ENCODE results near the gene FGD2. TPM values are rescaled to one million over a fixed set of nuclear protein-coding genes. Genes with fewer than 3 reads are reported as not detected.
A peak's percentile ranks its signal among the peaks of the same experiment; 100 is the strongest.

FGD2 gene
- total RNA-seq, 2 experiments from 2014 or later, result 1.5 to 2.1 TPM

DNA sequence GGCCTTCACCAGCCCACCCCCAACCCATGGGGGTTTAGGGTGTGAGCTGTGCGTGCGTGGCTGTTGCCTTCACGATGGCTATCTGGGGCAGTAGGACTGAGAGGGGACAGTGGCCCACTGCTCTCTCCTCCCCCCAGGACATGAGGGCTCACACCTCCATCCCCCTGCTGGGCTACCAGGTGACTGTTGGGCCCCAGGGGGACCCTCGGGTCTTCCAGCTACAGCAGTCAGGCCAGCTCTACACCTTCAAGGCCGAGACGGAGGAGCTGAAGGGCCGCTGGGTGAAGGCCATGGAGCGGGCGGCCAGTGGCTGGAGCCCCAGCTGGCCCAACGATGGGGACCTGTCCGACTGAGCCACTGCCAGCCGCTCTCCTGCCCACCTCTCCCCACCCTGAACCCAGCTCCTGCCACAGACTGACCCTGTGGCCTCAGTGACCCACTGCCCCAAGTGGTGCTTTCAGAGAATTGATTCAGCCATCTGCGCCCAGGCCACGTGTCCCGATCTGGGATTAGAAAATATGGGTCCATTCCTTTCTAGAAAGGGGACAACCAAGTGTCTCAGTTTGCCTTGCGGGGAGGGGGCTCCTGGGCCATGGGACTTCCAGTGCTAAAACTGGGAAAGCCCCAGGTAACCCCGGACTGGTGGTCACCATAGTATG is 22.5 kb downstream of the FGD2 start:
- ChIA-PET POLR2A (no interaction called here), CTCF (interaction anchor here (0.6 to 26.0 kb wide), 10 partner anchors 10 to 183 kb away, joined by 3 to 482 read pairs (median 8); partner anchors contain the start of genes C6orf89 and PIM1)
- Mint-ChIP-seq H3K27me3 (no peaks in the 10 kb centered on the region), H3K27ac (peak overlapping the region; percentile 25), H3K4me3 (no peak overlapping the region), H3K9me3 (peaks cover 6% of the 10 kb centered on the region), H3K36me3 (ENCODE audit: low read depth) (peaks cover 10% of the 10 kb centered on the region), H3K4me1 (peaks cover 75% of the 10 kb centered on the region)
- DNase-seq, result no peak

DNA sequence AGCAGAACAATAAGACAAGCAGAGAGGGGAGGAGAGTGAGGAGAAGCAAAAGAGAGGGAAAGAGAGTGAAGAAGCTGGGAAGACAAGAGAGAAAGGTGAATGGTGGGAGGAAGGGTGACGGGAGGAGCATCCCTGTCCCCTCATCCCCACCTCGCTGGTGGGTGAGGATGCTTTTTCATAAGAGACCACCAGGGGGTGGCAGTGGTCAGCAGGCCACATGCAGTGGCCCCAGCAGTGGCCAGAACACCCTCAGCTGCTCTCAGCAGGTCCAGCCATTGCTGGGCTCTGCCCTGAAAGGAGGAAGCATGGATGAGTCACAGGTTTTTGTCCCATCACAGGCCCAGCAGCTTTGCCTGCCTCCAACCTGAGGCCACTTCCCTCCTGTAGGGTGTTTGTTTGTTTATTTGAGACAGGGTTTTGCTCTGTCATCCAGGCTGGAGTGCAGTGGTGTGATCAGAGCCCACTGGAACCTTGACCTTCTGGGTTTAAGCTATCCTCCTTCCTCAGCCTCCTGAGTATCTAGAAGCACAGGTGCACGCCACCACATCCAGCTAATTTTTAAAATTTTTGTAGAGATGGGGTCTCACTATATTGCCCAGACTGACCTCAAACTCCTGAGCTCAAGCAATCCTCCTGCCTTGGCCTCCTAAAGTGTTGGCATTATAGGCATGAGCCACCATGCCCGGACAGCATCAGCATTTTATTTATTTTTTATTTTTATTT is 24.0 kb downstream of the FGD2 start:
- Mint-ChIP-seq H3K27me3 (no peaks in the 10 kb centered on the region), H3K4me3 (no peak overlapping the region), H3K9me3 (peaks cover 6% of the 10 kb centered on the region), H3K36me3 (ENCODE audit: low read depth) (peaks cover 11% of the 10 kb centered on the region), H3K4me1 (peaks cover 74% of the 10 kb centered on the region), H3K27ac (peak overlapping the region; percentile 79)
- DNase-seq, result peak; percentile 44
- POLR2A ChIA-PET, result interaction anchor here (0.6 to 1.2 kb wide), 3 partner anchors 22 to 487 kb away, joined by 3 read pairs; no protein-coding TSS in a partner anchor
- CTCF ChIA-PET, result interaction anchor here (0.5 to 26.0 kb wide), 18 partner anchors 8 to 247 kb away, joined by 3 to 482 read pairs (median 4); partner anchors contain the start of genes PIM1 and TBC1D22B

DNA sequence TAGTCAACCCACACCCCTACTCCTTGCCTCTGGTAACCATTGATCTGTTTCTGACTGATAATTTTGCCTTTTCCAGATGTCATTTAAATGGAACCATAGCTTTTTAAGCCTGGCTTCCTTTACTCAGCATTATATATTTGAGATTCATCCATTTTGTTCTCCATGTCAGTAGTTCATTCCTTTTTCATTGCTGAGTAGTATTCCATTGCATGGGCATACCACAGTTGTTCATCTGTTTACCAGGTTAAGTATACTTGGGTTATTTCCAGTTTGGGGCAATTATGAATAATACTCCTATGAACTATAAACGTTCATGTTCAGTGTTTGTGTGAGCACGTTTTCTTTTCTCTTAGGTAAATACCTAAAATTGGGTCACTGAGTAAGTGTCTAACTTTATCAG is 25.1 kb downstream of the FGD2 start:
- ChIA-PET POLR2A (no interaction called here), CTCF (interaction anchor here (1.0 to 26.0 kb wide), 8 partner anchors 9 to 181 kb away, joined by 3 to 482 read pairs (median 52); partner anchors contain the start of gene PIM1)
- Mint-ChIP-seq H3K27ac (no peak overlapping the region), H3K27me3 (no peaks in the 10 kb centered on the region), H3K36me3 (ENCODE audit: low read depth) (peaks cover 11% of the 10 kb centered on the region), H3K9me3 (peaks cover 6% of the 10 kb centered on the region), H3K4me3 (no peak overlapping the region), H3K4me1 (peaks cover 66% of the 10 kb centered on the region)
- no peak for DNase-seq

DNA sequence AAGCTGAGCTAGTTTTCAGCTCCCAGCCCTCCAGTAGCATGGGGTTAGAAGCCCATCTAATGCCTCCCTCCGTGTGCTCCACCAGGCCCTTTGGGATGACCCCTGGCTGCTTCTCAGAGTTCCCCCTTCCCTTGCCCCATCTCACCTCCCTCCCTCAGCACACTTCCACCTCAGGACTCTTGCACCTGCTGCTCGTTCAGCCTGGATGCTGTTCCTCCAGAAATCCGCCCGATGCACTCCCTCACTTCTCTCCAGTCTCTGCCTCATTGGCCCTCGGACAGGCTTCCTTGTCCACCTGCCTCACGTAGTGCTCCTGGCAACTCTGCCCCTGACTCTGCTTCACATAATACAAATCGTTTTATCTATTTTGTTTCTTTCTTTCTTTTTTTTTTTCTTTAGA is 26.8 kb downstream of the FGD2 start:
- no peak for DNase-seq
- H3K36me3 Mint-ChIP-seq (ENCODE audit: low read depth), result peaks cover 11% of the 10 kb centered on the region
- H3K4me1 Mint-ChIP-seq, result peaks cover 50% of the 10 kb centered on the region
- ChIA-PET POLR2A (interaction anchor here (0.6 kb wide), 1 partner anchor 14 kb away, joined by 4 read pairs; no protein-coding TSS in a partner anchor), CTCF (interaction anchor here (0.6 to 26.0 kb wide), 9 partner anchors 11 to 179 kb away, joined by 3 to 482 read pairs (median 25); partner anchors contain the start of gene PIM1)
- no peak overlapping the region for H3K4me3 Mint-ChIP-seq
- H3K9me3 Mint-ChIP-seq, result peaks cover 6% of the 10 kb centered on the region
- no peak overlapping the region for H3K27ac Mint-ChIP-seq
- H3K27me3 Mint-ChIP-seq, result no peaks in the 10 kb centered on the region

DNA sequence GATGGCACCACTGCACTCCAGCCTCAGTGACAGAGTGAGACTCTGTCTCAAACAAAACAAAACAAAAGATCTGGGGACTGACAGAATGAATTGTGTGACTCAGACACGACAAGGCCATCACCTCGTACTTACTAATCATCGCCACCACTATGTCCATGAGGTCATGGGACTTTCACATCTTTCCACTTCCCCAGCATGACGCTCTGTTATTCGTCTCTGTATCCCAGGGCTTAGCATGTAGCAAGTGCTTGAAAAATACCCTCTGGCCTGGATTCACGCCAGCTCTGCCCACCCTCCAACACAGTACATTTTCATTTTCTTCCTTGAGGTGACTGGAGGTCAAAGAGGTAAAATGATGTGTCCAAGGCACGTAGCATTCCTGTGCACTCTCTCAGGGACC is 27.8 kb downstream of the FGD2 start:
- POLR2A ChIA-PET, result no interaction called here
- no peak for DNase-seq
- H3K9me3 Mint-ChIP-seq, result peaks cover 6% of the 10 kb centered on the region
- CTCF ChIA-PET, result interaction anchor here (0.9 to 26.0 kb wide), 9 partner anchors 4 to 187 kb away, joined by 3 to 439 read pairs (median 11); no protein-coding TSS in a partner anchor
- no peak overlapping the region for H3K4me3 Mint-ChIP-seq
- peaks cover 44% of the 10 kb centered on the region for H3K4me1 Mint-ChIP-seq
- H3K27me3 Mint-ChIP-seq, result no peaks in the 10 kb centered on the region
- H3K36me3 Mint-ChIP-seq (ENCODE audit: low read depth), result peaks cover 11% of the 10 kb centered on the region
- H3K27ac Mint-ChIP-seq, result peak overlapping the region; percentile 51

DNA sequence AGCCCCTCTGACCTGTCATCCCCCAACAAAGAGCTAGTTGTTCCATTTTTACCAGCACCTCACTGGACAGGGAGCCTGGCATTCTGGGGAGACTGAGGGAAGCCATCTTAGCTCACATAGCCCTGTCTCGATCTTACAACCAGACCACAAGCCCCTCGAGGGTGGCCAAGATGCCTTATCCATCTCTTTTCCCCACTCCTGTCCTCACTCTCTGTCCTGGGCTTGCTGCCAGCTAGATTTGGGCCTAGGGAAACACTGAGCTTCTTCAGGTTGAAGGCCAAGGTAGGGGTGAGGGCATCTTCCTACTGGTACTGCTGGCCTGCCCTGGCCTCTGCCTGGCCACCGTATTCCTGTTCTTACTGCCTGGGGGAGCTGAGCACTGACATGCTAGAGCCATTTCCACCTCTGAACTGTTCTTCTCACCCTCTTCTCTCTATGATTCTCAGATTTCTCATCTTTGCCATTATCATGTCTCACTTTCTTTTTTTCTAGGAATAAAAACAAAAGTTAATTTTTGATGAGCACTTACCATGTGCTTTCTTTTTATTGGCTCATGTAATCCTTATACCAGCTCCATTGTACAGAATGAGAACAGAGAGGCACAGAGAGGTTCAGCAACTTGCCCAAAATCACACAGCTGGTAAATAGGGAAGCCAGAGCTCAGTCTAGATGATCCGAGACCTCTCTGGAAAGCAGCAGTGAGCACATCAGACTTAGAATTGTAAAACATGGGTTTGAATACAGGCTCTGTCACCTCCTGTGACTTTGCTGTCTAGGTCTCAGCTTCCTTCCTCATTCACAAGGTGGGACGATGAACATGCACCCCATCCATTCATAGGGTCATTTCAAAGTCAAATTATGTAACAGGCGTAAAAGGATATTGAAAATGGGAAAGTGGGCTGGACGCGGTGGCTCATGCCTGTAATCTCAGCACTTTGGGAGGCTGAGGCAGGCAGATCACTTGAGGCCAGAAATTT is 28.7 kb downstream of the FGD2 start:
- POLR2A ChIA-PET, result interaction anchor here (0.6 kb wide), 1 partner anchor 438 kb away, joined by 4 read pairs; no protein-coding TSS in a partner anchor
- H3K4me1 Mint-ChIP-seq, result peaks cover 43% of the 10 kb centered on the region
- no peaks in the 10 kb centered on the region for H3K27me3 Mint-ChIP-seq
- no peak overlapping the region for H3K4me3 Mint-ChIP-seq
- DNase-seq, result no peak
- peaks cover 11% of the 10 kb centered on the region for H3K36me3 Mint-ChIP-seq (ENCODE audit: low read depth)
- H3K9me3 Mint-ChIP-seq, result peaks cover 6% of the 10 kb centered on the region
- CTCF ChIA-PET, result interaction anchor here (0.6 to 26.0 kb wide), 11 partner anchors 4 to 186 kb away, joined by 3 to 439 read pairs (median 4); no protein-coding TSS in a partner anchor
- peak overlapping the region; percentile 58 for H3K27ac Mint-ChIP-seq

DNA sequence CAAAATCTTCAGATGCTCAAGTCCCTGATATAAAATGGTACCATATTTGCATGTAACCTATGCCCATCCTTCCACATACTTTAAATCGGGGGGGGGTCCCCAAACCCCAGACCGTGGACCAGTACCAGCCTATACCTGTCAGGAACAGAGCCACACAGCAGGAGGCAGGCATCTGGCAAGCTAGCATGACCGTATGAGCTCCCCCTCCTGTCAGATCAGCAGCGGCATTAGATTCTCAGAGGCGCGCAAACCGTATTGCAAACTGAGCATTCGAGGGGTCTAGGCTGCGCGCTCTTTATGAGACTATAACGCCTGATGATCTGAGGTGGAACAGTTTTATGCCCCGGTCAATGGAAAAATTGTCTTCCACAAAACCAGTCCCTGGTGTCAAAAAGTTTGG is 30.7 kb downstream of the FGD2 start:
- ChIA-PET CTCF (interaction anchor here (3.3 to 26.0 kb wide), 3 partner anchors 7 to 174 kb away, joined by 16 to 439 read pairs (median 439); no protein-coding TSS in a partner anchor), POLR2A (no interaction called here)
- H3K27ac Mint-ChIP-seq, result no peak overlapping the region
- peaks cover 11% of the 10 kb centered on the region for H3K36me3 Mint-ChIP-seq (ENCODE audit: low read depth)
- H3K4me3 Mint-ChIP-seq, result no peak overlapping the region
- H3K9me3 Mint-ChIP-seq, result no peaks in the 10 kb centered on the region
- no peak for DNase-seq
- peaks cover 41% of the 10 kb centered on the region for H3K4me1 Mint-ChIP-seq
- no peaks in the 10 kb centered on the region for H3K27me3 Mint-ChIP-seq

DNA sequence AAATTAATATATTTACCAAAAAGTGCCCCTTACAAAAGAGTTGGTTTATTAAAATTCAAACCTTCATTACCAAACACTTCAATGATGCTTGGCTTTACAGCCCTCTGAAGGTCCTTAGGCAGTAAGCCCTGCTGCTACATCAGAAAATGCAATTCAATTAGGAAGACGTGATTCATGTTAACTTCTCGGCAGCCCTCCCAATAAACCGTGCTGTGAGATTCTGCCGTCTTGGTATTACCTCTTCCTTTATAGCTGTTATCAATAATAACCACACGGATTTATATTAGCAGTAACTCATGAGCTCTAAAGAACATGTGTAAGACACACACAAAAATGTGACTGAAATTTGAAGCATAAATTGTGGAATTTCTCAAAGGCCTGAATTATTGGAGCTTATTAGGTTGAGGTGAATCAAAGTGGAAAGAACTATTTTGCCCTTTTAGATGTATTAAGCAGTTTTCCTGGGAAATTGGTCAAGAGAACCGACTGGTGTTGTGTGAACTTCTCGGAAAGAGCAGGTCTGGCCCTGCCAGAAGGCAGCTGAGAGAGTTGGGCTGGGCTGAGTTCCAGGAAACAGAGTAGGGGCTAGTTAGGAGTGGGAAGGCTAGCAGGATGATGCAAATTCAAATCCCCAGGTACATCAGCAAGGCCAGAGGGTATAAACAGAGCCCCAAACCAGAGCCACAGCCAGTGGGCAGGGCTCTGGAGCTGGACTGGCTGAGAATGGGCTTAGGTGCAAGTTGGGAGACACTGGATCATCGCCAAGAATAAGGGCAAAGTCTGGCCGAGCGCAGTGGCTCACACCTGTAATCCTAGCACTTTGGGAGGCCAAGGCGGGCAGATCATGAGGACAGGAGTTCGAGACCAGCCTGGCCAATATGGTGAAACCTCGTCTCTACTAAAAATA is 33.1 kb downstream of the FGD2 start:
- no peak overlapping the region for H3K27ac Mint-ChIP-seq
- no peaks in the 10 kb centered on the region for H3K27me3 Mint-ChIP-seq
- peaks cover 6% of the 10 kb centered on the region for H3K36me3 Mint-ChIP-seq (ENCODE audit: low read depth)
- H3K4me3 Mint-ChIP-seq, result no peak overlapping the region
- CTCF ChIA-PET, result interaction anchor here (1.1 to 26.0 kb wide), 3 partner anchors 7 to 134 kb away, joined by 3 to 439 read pairs (median 439); no protein-coding TSS in a partner anchor
- H3K9me3 Mint-ChIP-seq, result no peaks in the 10 kb centered on the region
- DNase-seq, result no peak
- POLR2A ChIA-PET, result no interaction called here
- peaks cover 44% of the 10 kb centered on the region for H3K4me1 Mint-ChIP-seq

DNA sequence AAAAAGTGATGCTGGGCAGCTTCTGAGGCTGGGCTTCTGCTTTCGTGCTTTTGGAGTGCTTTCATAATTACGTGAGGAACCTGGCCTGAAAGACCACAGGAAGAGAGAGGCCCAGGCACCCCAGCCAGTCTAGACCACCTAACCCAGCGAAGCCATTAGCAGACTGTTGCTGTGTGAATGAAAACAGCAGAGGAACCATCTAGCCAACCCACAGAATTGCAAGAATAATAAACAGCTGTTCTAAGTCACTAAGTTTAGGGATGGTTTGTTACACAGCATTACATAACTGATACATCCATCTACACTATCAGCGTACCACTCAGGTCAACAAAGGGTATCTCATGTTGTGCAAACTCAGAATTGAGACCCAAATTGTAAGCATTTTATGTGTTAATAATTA is 34.5 kb downstream of the FGD2 start:
- Mint-ChIP-seq H3K4me1 (peaks cover 35% of the 10 kb centered on the region), H3K27me3 (no peaks in the 10 kb centered on the region), H3K27ac (no peak overlapping the region), H3K9me3 (no peaks in the 10 kb centered on the region), H3K36me3 (ENCODE audit: low read depth) (peaks cover 6% of the 10 kb centered on the region), H3K4me3 (no peak overlapping the region)
- CTCF ChIA-PET, result interaction anchor here (0.8 to 26.0 kb wide), 3 partner anchors 6 to 257 kb away, joined by 3 to 439 read pairs (median 439); no protein-coding TSS in a partner anchor
- DNase-seq, result no peak
- POLR2A ChIA-PET, result no interaction called here

DNA sequence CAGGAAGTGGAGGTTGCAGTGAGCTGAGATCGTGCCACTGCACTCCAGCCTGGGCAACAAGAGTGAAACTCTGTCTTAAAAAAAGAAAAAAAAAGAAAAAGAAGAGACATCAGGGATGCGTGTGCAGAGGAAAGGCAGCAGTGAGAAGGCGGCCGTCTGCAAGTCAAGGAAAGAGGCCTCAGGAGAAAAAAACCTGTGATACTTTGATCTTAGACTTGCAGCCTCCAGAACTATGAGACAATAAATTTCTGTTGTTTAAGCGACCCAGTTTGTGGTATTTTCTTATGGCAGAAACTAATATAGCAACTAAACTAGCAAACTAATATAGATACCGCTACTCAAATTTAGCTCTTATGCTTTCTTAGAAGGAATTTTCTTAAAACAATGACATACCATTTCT is 36.1 kb downstream of the FGD2 start:
- no peak for DNase-seq
- Mint-ChIP-seq H3K27me3 (no peaks in the 10 kb centered on the region), H3K27ac (peak overlapping the region; percentile 54), H3K36me3 (ENCODE audit: low read depth) (peaks cover 6% of the 10 kb centered on the region), H3K4me1 (peaks cover 46% of the 10 kb centered on the region), H3K9me3 (no peaks in the 10 kb centered on the region), H3K4me3 (no peak overlapping the region)
- ChIA-PET POLR2A (no interaction called here), CTCF (interaction anchor here (25.7 to 26.0 kb wide), 2 partner anchors 4 to 12 kb away, joined by 439 read pairs; no protein-coding TSS in a partner anchor)

DNA sequence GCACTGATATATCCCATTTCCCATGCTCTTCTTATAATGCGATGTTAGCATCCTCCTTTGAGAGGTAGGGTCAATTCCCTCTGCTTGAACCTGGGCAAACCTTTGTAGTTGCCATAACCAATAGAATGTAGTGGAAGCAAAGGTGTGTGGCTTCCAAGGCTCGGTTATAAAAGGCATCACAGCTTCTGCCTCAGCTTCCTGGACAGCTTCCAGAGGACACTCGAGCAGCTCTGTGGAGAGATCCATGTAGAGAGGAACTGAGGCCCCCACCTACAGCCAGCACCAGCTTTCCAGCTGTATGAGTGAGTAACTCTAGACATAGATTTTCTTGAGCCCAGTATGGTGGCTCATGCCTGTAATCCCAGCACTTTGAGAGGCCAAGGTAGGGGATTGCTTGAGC is 36.7 kb downstream of the FGD2 start:
- ChIA-PET CTCF (interaction anchor here (25.7 to 26.0 kb wide), 2 partner anchors 4 to 13 kb away, joined by 439 read pairs; no protein-coding TSS in a partner anchor), POLR2A (no interaction called here)
- Mint-ChIP-seq H3K27ac (peak overlapping the region; percentile 64), H3K27me3 (no peaks in the 10 kb centered on the region), H3K9me3 (no peaks in the 10 kb centered on the region), H3K4me3 (no peak overlapping the region), H3K36me3 (ENCODE audit: low read depth) (peaks cover 8% of the 10 kb centered on the region), H3K4me1 (peaks cover 53% of the 10 kb centered on the region)
- DNase-seq, result no peak

Data from activated CD4-positive, alpha-beta T cell treated with anti-CD3 and anti-CD28 coated beads, Interleukin-2, amount 10 ng/mL, durations not matched to agents 7 days and 5 days (primary cell).